ENCODE measurements around the gene CDH4.
"Not testable (repeated sequence)": the region's sequence is repeated elsewhere in the genome, so short reads cannot be mapped to it uniquely, and the experiment has no call there.

CDH4 gene

GRCh38 chr20:61406773-61407172 lies 154.7 kb downstream of the CDH4 start:
- H3K27ac Mint-ChIP-seq; H3K27me3 Mint-ChIP-seq; H3K36me3 Mint-ChIP-seq; DNase-seq; H3K4me1 Mint-ChIP-seq; ATAC-seq (replicated peaks); H3K4me3 Mint-ChIP-seq: not testable (repeated sequence)
- H3K9me3 Mint-ChIP-seq: peaks cover 5 to 12% of the 10 kb centered on the region in 2 donors

GRCh38 chr20:61407561-61407960 lies 155.5 kb downstream of the CDH4 start:
- Mint-ChIP-seq H3K27me3 (no peaks in the 10 kb centered on the region), H3K4me3 (no peak overlapping the region), H3K27ac (no peak overlapping the region), H3K9me3 (peaks cover 5 to 12% of the 10 kb centered on the region in 2 donors), H3K36me3 (peaks cover 2 to 3% of the 10 kb centered on the region in 2 donors), H3K4me1 (no peaks in the 10 kb centered on the region)
- DNase-seq (no peak), ATAC-seq (replicated peaks) (no peak)

GRCh38 chr20:61408951-61409740 lies 157.1 kb downstream of the CDH4 start:
- H3K27ac Mint-ChIP-seq: no peak overlapping the region
- ATAC-seq (replicated peaks): no peak
- no peak overlapping the region for H3K4me3 Mint-ChIP-seq
- H3K9me3 Mint-ChIP-seq: peaks cover 6 to 12% of the 10 kb centered on the region in 2 donors
- no peaks in the 10 kb centered on the region for H3K27me3 Mint-ChIP-seq
- DNase-seq: no peak
- no peaks in the 10 kb centered on the region for H3K4me1 Mint-ChIP-seq
- peaks cover 2 to 3% of the 10 kb centered on the region in 2 donors for H3K36me3 Mint-ChIP-seq

GRCh38 chr20:61411743-61412142 lies 159.7 kb downstream of the CDH4 start:
- H3K27me3 Mint-ChIP-seq: no peaks in the 10 kb centered on the region
- H3K4me3 Mint-ChIP-seq: no peak overlapping the region
- no peak for ATAC-seq (replicated peaks)
- H3K4me1 Mint-ChIP-seq: no peaks in the 10 kb centered on the region
- DNase-seq: no peak
- H3K9me3 Mint-ChIP-seq: peaks cover 6 to 7% of the 10 kb centered on the region in 2 donors
- peaks cover 2% of the 10 kb centered on the region in 2 donors for H3K36me3 Mint-ChIP-seq
- H3K27ac Mint-ChIP-seq: no peak overlapping the region

GRCh38 chr20:61413752-61414151 lies 161.7 kb downstream of the CDH4 start:
- no peaks in the 10 kb centered on the region for H3K4me1 Mint-ChIP-seq
- no peak for DNase-seq
- ATAC-seq (replicated peaks): no peak
- no peak overlapping the region for H3K4me3 Mint-ChIP-seq
- H3K27ac Mint-ChIP-seq: no peak overlapping the region
- H3K36me3 Mint-ChIP-seq: no peaks in the 10 kb centered on the region
- no peaks in the 10 kb centered on the region for H3K27me3 Mint-ChIP-seq
- H3K9me3 Mint-ChIP-seq: peaks cover 0 to 4% of the 10 kb centered on the region in 2 donors

GRCh38 chr20:61414455-61414991 lies 162.5 kb downstream of the CDH4 start:
- H3K36me3 Mint-ChIP-seq: no peaks in the 10 kb centered on the region
- H3K4me1 Mint-ChIP-seq: no peaks in the 10 kb centered on the region
- ATAC-seq (replicated peaks) (no peak), DNase-seq (no peak)
- H3K9me3 Mint-ChIP-seq: peaks cover 0 to 4% of the 10 kb centered on the region in 2 donors
- H3K27me3 Mint-ChIP-seq: no peaks in the 10 kb centered on the region
- no peak overlapping the region for H3K4me3 Mint-ChIP-seq
- no peak overlapping the region for H3K27ac Mint-ChIP-seq

GRCh38 chr20:61416546-61416945 lies 164.5 kb downstream of the CDH4 start:
- ATAC-seq (replicated peaks) (no peak), DNase-seq (no peak)
- H3K36me3 Mint-ChIP-seq: no peaks in the 10 kb centered on the region
- no peaks in the 10 kb centered on the region for H3K27me3 Mint-ChIP-seq
- no peaks in the 10 kb centered on the region for H3K4me1 Mint-ChIP-seq
- H3K4me3 Mint-ChIP-seq: no peak overlapping the region
- peaks cover 0 to 4% of the 10 kb centered on the region in 2 donors for H3K9me3 Mint-ChIP-seq
- no peak overlapping the region for H3K27ac Mint-ChIP-seq

GRCh38 chr20:61417221-61417941 lies 165.3 kb downstream of the CDH4 start:
- peaks cover 0 to 4% of the 10 kb centered on the region in 2 donors for H3K9me3 Mint-ChIP-seq
- DNase-seq: no peak
- ATAC-seq (replicated peaks): no peak
- no peak overlapping the region for H3K27ac Mint-ChIP-seq
- no peaks in the 10 kb centered on the region for H3K4me1 Mint-ChIP-seq
- no peaks in the 10 kb centered on the region for H3K36me3 Mint-ChIP-seq
- no peak overlapping the region for H3K4me3 Mint-ChIP-seq
- no peaks in the 10 kb centered on the region for H3K27me3 Mint-ChIP-seq

GRCh38 chr20:61419010-61419409 lies 166.9 kb downstream of the CDH4 start:
- no peak overlapping the region for H3K4me3 Mint-ChIP-seq
- peaks cover 0 to 2% of the 10 kb centered on the region in 2 donors for H3K9me3 Mint-ChIP-seq
- no peaks in the 10 kb centered on the region for H3K27me3 Mint-ChIP-seq
- ATAC-seq (replicated peaks) (no peak), DNase-seq (no peak)
- H3K4me1 Mint-ChIP-seq: no peaks in the 10 kb centered on the region
- no peaks in the 10 kb centered on the region for H3K36me3 Mint-ChIP-seq
- no peak overlapping the region for H3K27ac Mint-ChIP-seq

GRCh38 chr20:61419501-61419900 lies 167.4 kb downstream of the CDH4 start:
- H3K36me3 Mint-ChIP-seq: no peaks in the 10 kb centered on the region
- ATAC-seq (replicated peaks) (no peak), DNase-seq (no peak)
- no peak overlapping the region for H3K27ac Mint-ChIP-seq
- peaks cover 0 to 2% of the 10 kb centered on the region in 2 donors for H3K9me3 Mint-ChIP-seq
- no peaks in the 10 kb centered on the region for H3K4me1 Mint-ChIP-seq
- no peaks in the 10 kb centered on the region for H3K27me3 Mint-ChIP-seq
- no peak overlapping the region for H3K4me3 Mint-ChIP-seq

GRCh38 chr20:61420056-61420455 lies 168.0 kb downstream of the CDH4 start:
- DNase-seq (no peak), ATAC-seq (replicated peaks) (no peak)
- Mint-ChIP-seq H3K36me3 (no peaks in the 10 kb centered on the region), H3K9me3 (peaks cover 0 to 2% of the 10 kb centered on the region in 2 donors), H3K27me3 (no peaks in the 10 kb centered on the region), H3K4me1 (no peaks in the 10 kb centered on the region), H3K27ac (no peak overlapping the region), H3K4me3 (no peak overlapping the region)

GRCh38 chr20:61420781-61421180 lies 168.7 kb downstream of the CDH4 start:
- Mint-ChIP-seq H3K27ac (no peak overlapping the region), H3K36me3 (no peaks in the 10 kb centered on the region), H3K27me3 (no peaks in the 10 kb centered on the region), H3K9me3 (no peaks in the 10 kb centered on the region), H3K4me1 (no peaks in the 10 kb centered on the region), H3K4me3 (no peak overlapping the region)
- ATAC-seq (replicated peaks): no peak
- no peak for DNase-seq

GRCh38 chr20:61422636-61423425 lies 170.8 kb downstream of the CDH4 start:
- Mint-ChIP-seq H3K27ac (no peak overlapping the region), H3K4me3 (no peak overlapping the region), H3K9me3 (no peaks in the 10 kb centered on the region), H3K36me3 (no peaks in the 10 kb centered on the region), H3K27me3 (no peaks in the 10 kb centered on the region), H3K4me1 (no peaks in the 10 kb centered on the region)
- no peak for ATAC-seq (replicated peaks)
- DNase-seq: no peak

GRCh38 chr20:61424011-61424627 lies 172.1 kb downstream of the CDH4 start:
- Mint-ChIP-seq H3K27ac (no peak overlapping the region), H3K9me3 (peaks cover 1 to 2% of the 10 kb centered on the region in 2 donors), H3K36me3 (no peaks in the 10 kb centered on the region), H3K27me3 (no peaks in the 10 kb centered on the region), H3K4me1 (no peaks in the 10 kb centered on the region), H3K4me3 (no peak overlapping the region)
- no peak for DNase-seq
- ATAC-seq (replicated peaks): no peak
